Suprapubic skin (tissue), 4 donors: Measurements from ENCODE around the gene NSMF.

ENCODE experiments used
- CTCF ChIP-seq, 2 donors: fragments of 200-600 bp in 1 of 2; fragments of 450-650 bp in 1 of 2; sonication (generic) in 1 of 2; IDR thresholded peaks; one replicate each; pipeline ENCODE4 v1.5.1; 2016 to 2019; ENCODE audit warnings: antibody characterized with exemption in 2 of 2, mild to moderate bottlenecking in 1 of 2, moderate library complexity in 1 of 2
- POLR2A ChIP-seq, 2 donors: fragments of 450-650 bp; IDR thresholded peaks; one replicate each; pipeline ENCODE4 v1.6.1; 2017; ENCODE audit warnings: antibody characterized with exemption in 2 of 2, mild to moderate bottlenecking in 2 of 2, moderate library complexity in 2 of 2
- POLR2AphosphoS5 ChIP-seq, 3 donors: sonication (generic); formaldehyde crosslinking; IDR thresholded peaks; one replicate each; pipeline ENCODE4 v1.6.1; 2017; ENCODE audit warnings: antibody characterized with exemption in 3 of 3

DNA sequence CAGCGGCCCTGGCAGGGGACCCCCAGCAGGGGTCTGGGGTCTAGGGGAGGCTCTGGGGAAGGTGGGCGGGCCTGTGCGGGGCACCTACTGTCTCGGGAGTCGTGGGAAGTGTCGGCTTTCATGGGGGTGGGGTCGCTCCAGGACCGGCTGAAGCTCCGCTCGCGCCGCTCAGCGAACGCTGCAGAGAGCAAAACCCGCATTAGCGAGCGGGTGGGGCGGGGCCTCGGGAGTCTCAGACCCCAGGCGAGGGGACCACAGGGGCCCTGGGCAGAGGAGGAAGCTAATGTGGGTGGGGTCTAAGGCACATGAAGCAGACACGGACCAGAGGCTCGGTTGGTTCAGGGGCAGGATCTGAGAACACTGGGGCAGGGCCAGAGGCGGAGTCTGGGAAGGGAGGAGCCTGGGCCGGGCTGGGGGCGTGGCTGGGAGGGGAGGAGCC, 5.5 kb downstream of the NSMF start:
- TF ChIP-seq CTCF (IDR thresholded peaks at IDR 0.05) (no peak), POLR2A (IDR thresholded peaks at IDR 0.05) (no peak), POLR2AphosphoS5 (IDR thresholded peaks at IDR 0.05) (no peak)
